ENCODE data around the gene EPHB6.

EPHB6 gene

GRCh38 chr7:142854372-142855113 is at the start of gene EPHB6:
Gene EPHB6 (plus strand): TSS chr7:142855076. CDS start chr7:142863228, 8,152 bp downstream.
- peak; percentile 75 for DNase-seq (ENCODE audit: low spot score)

- no peak for DNase-seq (ENCODE audit: low spot score)
These were observed 49.4 kb upstream of the EPHB6 start for GRCh38 chr7:142805350-142806021.

- no peak for DNase-seq (ENCODE audit: low spot score)
These were observed 48.9 kb upstream of the EPHB6 start for GRCh38 chr7:142806022-142806356.

- no peak for DNase-seq (ENCODE audit: low spot score)
These were observed 47.9 kb upstream of the EPHB6 start for GRCh38 chr7:142806957-142807356.

GRCh38 chr7:142807855-142808460 is 46.9 kb upstream of the EPHB6 start:
- DNase-seq (ENCODE audit: low spot score): no peak

- DNase-seq (ENCODE audit: low spot score): no peak
These were observed 46.4 kb upstream of the EPHB6 start for GRCh38 chr7:142808461-142808801.

- DNase-seq (ENCODE audit: low spot score): peak; percentile 49
These were observed 45.9 kb upstream of the EPHB6 start for GRCh38 chr7:142808802-142809583.

- DNase-seq (ENCODE audit: low spot score): no peak
These were observed 45.2 kb upstream of the EPHB6 start for GRCh38 chr7:142809671-142810070.

GRCh38 chr7:142811154-142811737 is 43.6 kb upstream of the EPHB6 start:
- DNase-seq (ENCODE audit: low spot score): peak; percentile 81

GRCh38 chr7:142812437-142813215 is 42.2 kb upstream of the EPHB6 start:
- peak; percentile 88 for DNase-seq (ENCODE audit: low spot score)

- no peak for DNase-seq (ENCODE audit: low spot score)
These were observed 41.6 kb upstream of the EPHB6 start for GRCh38 chr7:142813226-142813625.

- DNase-seq (ENCODE audit: low spot score): no peak
These were observed 41.2 kb upstream of the EPHB6 start for GRCh38 chr7:142813699-142814098.

- DNase-seq (ENCODE audit: low spot score): no peak
These were observed 40.4 kb upstream of the EPHB6 start for GRCh38 chr7:142814451-142814850.

- no peak for DNase-seq (ENCODE audit: low spot score)
These were observed 39.7 kb upstream of the EPHB6 start for GRCh38 chr7:142815134-142815533.

GRCh38 chr7:142817506-142817905 is 37.4 kb upstream of the EPHB6 start:
- DNase-seq (ENCODE audit: low spot score): no peak

- DNase-seq (ENCODE audit: low spot score): no peak
These were observed 35.3 kb upstream of the EPHB6 start for GRCh38 chr7:142819530-142819929.

GRCh38 chr7:142822714-142823113 is 32.2 kb upstream of the EPHB6 start:
- DNase-seq (ENCODE audit: low spot score): no peak

GRCh38 chr7:142827951-142828500 is 26.9 kb upstream of the EPHB6 start:
- DNase-seq (ENCODE audit: low spot score): no peak

GRCh38 chr7:142832417-142832816 is 22.5 kb upstream of the EPHB6 start:
- DNase-seq (ENCODE audit: low spot score): peak; percentile 37

GRCh38 chr7:142833174-142834048 is 21.5 kb upstream of the EPHB6 start:
- peak; percentile 77 for DNase-seq (ENCODE audit: low spot score)

All from hematopoietic multipotent progenitor cell treated with erythropoietin and hydrocortisone succinate and interleukin-3 and kit ligand, for 15 days (in vitro differentiated cells).